ENCODE data around the gene PSMC3IP. TPM values are rescaled to one million over a fixed set of nuclear protein-coding genes. Genes with fewer than 3 reads are reported as not detected.

PSMC3IP gene
- total and polyA plus RNA-seq, 4 donors: 0.58 to 3.0 (median 1.1) TPM

- Histone ChIP-seq H3K4me3 (ENCODE audit: low read depth in 1 of 3, low read length in 3 of 3) (peak overlapping the region; percentile 59 to 80 (median 70)), H3K9me3 (ENCODE audit: control insufficient read depth in 4 of 4, low read length in 3 of 4) (no peaks in the 10 kb centered on the region), H3K4me1 (ENCODE audit: control insufficient read depth in 4 of 4, insufficient read depth in 4 of 4, low read length in 3 of 4) (peaks cover 13 to 44% (median 34%) of the 10 kb centered on the region in 4 donors), H3K27me3 (ENCODE audit: control insufficient read depth in 4 of 4, insufficient read depth in 4 of 4, low read length in 3 of 4) (no peaks in the 10 kb centered on the region), H3K9ac (ENCODE audit: low read depth in 1 of 2, low read length in 2 of 2) (peak overlapping the region; percentile 72 to 96), H3K27ac (ENCODE audit: low read depth in 1 of 2, low read length in 2 of 2) (peak overlapping the region; percentile 91 to 96), H3K36me3 (ENCODE audit: control insufficient read depth in 4 of 4, insufficient read depth in 3 of 4, low read depth in 1 of 4, low read length in 3 of 4) (peaks cover 0 to 8% (median 6%) of the 10 kb centered on the region in 4 donors)
- DNase-seq (ENCODE audit: low spot score): no peak
- TF ChIP-seq JUND (IDR thresholded peaks at IDR 0.05): no peak
- peak; percentile 21 for TF ChIP-seq SP1 (IDR thresholded peaks at IDR 0.05)
- TF ChIP-seq ZBTB33 (IDR thresholded peaks at IDR 0.05): no peak
- TF ChIP-seq NR2F2 (IDR thresholded peaks at IDR 0.05): no peak
- no peak for TF ChIP-seq FOXA2 (IDR thresholded peaks at IDR 0.05)
- 38% methylated on average over 26 of the region's 26 CpGs for WGBS
Observed at GRCh38 chr17:42535155-42536047, 42.1 kb downstream of the PSMC3IP start.

GRCh38 chr17:42531455-42532354 is 45.8 kb downstream of the PSMC3IP start:
- Histone ChIP-seq H3K9ac (ENCODE audit: low read depth in 1 of 2, low read length in 2 of 2) (peak overlapping the region in 1 of 2 donors; percentile 75), H3K27me3 (ENCODE audit: control insufficient read depth in 4 of 4, insufficient read depth in 4 of 4, low read length in 3 of 4) (no peaks in the 10 kb centered on the region)
- 11% methylated on average over 60 of the region's 60 CpGs for WGBS

More at GRCh38 chr17:42531455-42532354, 45.8 kb downstream of the PSMC3IP start:
- peaks cover 23 to 57% (median 44%) of the 10 kb centered on the region in 4 donors for H3K4me1 ChIP-seq (ENCODE audit: control insufficient read depth in 4 of 4, insufficient read depth in 4 of 4, low read length in 3 of 4)
- H3K36me3 ChIP-seq (ENCODE audit: control insufficient read depth in 4 of 4, insufficient read depth in 3 of 4, low read depth in 1 of 4, low read length in 3 of 4): no peaks in the 10 kb centered on the region
- H3K27ac ChIP-seq (ENCODE audit: low read depth in 1 of 2, low read length in 2 of 2): peak overlapping the region; percentile 80 to 89
- no peaks in the 10 kb centered on the region for H3K9me3 ChIP-seq (ENCODE audit: control insufficient read depth in 4 of 4, low read length in 3 of 4)
- DNase-seq (ENCODE audit: low spot score): peak; percentile 63
- TF ChIP-seq CTCF (IDR thresholded peaks at IDR 0.05; ENCODE audit: low read depth, low read length, missing input control) (peak; percentile 48), FOXA2 (IDR thresholded peaks at IDR 0.05) (no peak), SP1 (IDR thresholded peaks at IDR 0.05) (peak; percentile 46), HNF4G (IDR thresholded peaks at IDR 0.05) (no peak), RAD21 (IDR thresholded peaks at IDR 0.05) (peak; percentile 12 to 46), TAF1 (conservative IDR thresholded peaks at IDR 0.05) (no peak), ATF3 (IDR thresholded peaks at IDR 0.05) (no peak), NR2F2 (IDR thresholded peaks at IDR 0.05) (peak; percentile 49), YY1 (IDR thresholded peaks at IDR 0.05) (no peak), JUND (IDR thresholded peaks at IDR 0.05) (no peak), RXRA (IDR thresholded peaks at IDR 0.05) (peak; percentile 34 to 58)
- H3K4me3 ChIP-seq (ENCODE audit: low read depth in 1 of 3, low read length in 3 of 3): peak overlapping the region; percentile 11 to 55 (median 55)
